Measurements from ENCODE around the gene KCNG2.

DNA sequence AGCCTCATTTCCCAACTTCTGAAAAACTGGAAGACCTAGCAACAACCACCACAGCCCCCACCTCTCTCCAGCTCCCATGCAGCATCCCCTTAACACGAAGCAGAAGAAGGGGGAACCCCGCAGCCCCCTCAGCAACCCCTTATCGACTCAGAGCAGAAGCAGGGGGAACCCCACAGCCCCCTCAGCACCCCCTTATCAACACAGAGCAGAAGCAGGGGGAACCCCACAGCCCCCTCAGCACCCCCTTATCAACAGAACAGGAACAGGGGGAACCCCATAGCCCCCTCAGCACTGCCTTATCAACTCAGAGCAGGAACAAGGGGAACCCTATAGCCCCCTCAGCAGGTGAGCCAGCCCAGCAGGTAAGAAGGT is 147.0 kb downstream of the KCNG2 start:
- TF ChIP-seq POLR2AphosphoS5 (IDR thresholded peaks at IDR 0.05; ENCODE audit: low read depth, low read length) (no peak), EP300 (IDR thresholded peaks at IDR 0.05; ENCODE audit: borderline replicate concordance in 1 of 2, low read depth in 2 of 2, low read length in 2 of 2) (no peak), EGR1 (IDR thresholded peaks at IDR 0.05; ENCODE audit: borderline replicate concordance, low read depth, low read length) (no peak), RNF2 (IDR thresholded peaks at IDR 0.05; ENCODE audit: borderline replicate concordance, low read depth, low read length, missing control alignments, poor library complexity, severe bottlenecking) (no peak), CBX5 (IDR thresholded peaks at IDR 0.05; ENCODE audit: low read depth, low read length) (no peak), SIX5 (IDR thresholded peaks at IDR 0.05; ENCODE audit: low read depth, low read length) (no peak), JUND (IDR thresholded peaks at IDR 0.05; ENCODE audit: low read length) (no peak), YY1 (IDR thresholded peaks at IDR 0.05; ENCODE audit: low read depth, low read length) (no peak), JUN (IDR thresholded peaks at IDR 0.05; ENCODE audit: low read depth, low read length) (no peak)
- TF ChIP-seq, protein P1, sequence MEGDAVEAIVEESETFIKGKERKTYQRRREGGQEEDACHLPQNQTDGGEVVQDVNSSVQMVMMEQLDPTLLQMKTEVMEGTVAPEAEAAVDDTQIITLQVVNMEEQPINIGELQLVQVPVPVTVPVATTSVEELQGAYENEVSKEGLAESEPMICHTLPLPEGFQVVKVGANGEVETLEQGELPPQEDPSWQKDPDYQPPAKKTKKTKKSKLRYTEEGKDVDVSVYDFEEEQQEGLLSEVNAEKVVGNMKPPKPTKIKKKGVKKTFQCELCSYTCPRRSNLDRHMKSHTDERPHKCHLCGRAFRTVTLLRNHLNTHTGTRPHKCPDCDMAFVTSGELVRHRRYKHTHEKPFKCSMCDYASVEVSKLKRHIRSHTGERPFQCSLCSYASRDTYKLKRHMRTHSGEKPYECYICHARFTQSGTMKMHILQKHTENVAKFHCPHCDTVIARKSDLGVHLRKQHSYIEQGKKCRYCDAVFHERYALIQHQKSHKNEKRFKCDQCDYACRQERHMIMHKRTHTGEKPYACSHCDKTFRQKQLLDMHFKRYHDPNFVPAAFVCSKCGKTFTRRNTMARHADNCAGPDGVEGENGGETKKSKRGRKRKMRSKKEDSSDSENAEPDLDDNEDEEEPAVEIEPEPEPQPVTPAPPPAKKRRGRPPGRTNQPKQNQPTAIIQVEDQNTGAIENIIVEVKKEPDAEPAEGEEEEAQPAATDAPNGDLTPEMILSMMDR (IDR thresholded peaks at IDR 0.05; ENCODE audit: control extremely low read depth in 1 of 3, insufficient read depth in 1 of 3, low read depth in 1 of 3, low read length in 3 of 3) = no peak

All from H1 (cell line).